ENCODE results near the gene HLA-DMA.

The HLA-DMA gene

DNA sequence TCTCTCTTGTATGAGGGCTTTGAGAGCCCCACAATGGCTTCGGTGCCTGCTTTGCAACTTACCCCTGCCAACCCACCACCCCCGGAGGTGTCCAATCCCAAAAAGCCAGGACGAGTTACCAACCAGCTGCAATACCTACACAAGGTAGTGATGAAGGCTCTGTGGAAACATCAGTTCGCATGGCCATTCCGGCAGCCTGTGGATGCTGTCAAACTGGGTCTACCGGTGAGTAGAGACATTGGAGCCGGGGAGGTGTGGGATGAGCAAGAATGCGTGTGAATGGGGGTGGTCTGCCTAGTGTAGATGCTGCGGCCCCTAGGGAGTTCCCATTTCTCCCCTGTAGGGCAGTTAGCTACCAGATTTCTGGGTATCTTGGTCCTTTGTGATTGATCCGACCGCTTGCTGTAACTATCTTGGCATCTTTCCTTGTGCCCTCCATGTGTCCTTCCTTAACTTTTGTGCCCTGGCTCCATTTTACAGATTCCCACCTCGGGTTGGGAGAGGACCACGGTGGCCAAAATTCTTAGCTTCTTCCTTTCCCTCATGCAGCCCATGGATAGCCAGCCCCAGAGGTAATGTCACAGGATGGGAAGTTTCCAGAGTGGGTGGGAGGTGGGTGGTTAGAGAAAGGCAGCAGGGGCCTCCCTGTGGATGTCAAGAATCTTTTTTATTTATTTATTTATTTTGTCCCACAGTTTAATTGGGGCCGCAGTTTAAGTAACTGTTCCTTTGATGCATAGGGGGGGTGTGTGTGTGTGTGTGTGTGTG is 21.8 kb upstream of the HLA-DMA start:
- no peak for DNase-seq (ENCODE audit: low read depth)

DNA sequence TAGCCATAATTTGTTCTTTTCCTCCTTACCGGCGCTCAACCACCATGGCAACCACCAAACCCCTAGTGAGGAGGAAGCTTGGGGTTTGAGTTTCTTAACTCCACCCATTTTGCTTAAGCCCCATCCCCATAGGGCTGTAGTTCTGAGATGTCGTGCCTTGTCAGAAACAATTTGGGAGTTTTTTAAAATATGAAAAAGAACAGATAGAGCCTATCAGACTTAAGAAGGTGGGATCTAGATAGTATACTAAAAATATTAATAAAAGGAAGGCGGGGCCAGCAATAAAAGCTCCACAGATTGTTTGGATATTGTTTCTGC is 21.1 kb upstream of the HLA-DMA start:
- peak; percentile 77 for DNase-seq (ENCODE audit: low read depth)

DNA sequence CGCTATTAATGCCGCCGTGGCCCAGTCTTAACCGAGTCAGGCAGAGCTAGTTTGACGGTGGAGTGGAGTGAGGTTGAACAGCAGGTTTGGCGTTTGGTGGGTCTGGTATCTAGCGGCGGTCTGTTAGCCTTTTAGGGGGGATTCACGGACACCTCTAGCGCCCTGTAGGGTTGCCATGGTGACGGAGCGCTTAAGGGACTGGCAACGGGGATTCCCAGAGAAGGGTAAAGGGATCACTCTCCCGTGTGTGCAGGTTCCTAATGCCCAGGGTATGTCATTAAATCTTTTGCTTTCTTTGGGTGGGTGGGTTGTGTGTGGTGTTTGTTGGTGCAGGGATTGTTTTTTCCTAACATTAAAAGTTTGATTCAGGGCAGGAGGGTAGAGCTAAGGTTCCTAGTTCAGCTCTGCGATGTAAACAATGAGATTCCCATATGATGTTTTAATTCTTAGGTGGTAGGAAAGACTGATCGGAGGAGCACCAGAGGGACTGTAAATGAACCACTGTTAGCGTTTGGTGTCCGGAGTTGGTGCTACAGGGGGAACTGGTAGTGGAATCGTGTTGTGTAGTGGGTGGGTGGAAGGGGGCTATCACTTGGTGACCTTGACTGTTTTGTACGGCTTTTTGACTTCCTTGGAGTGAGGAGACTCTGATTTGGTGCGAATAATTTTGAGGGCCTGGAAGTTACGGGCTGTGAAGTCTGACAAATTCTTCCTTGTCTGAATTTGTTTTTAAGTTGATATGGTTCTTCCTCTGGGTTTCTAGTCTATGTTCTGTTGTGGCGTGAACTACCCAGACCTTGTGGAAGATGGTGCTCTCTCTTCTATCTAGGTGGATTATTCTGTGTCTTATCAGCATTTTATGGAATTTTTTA is 20.5 kb upstream of the HLA-DMA start:
- DNase-seq (ENCODE audit: low read depth) = no peak

- DNase-seq (ENCODE audit: low read depth) = no peak
These were observed 19.7 kb upstream of the HLA-DMA start for GRCh38 chr6:32972353-32973143.

DNA sequence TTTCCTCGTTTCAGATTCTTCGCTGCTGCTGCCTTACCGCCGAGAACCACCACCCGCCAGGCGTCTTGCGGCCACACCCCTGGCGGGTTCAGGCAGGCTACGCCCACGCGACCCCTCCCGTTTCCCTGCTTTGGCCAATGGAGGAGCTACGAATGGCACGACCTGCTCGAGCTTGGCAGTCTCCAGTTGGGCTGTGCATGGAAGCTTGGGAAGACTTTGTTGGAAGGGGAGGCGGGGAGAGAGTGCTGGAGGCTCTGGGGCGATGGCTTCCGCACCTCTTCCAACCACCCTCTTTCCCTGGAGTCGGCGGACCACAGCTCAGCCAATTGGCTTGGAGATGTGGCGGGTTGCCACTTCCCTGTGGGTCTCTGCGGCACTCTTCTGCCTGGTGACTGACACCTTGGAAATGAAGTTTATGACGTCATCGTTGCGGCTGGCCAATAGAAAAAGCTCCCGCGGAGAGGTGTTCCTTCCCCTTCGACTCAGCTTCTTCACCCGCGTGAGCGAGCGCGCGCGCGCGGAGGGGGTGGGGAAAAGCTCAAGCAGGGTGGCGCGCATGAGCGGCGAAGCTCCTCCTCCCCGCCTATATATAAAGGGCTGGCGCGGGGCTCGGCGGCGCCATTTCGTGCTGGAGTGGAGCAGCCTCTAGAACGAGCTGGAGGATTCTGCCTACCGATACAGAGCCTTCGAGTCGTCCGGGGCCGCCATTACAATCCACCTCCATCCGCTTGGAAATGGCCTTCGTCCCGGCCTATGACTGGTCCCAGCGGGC is 18.9 kb upstream of the HLA-DMA start:
- peak; percentile 100 for DNase-seq (ENCODE audit: low read depth)

DNA sequence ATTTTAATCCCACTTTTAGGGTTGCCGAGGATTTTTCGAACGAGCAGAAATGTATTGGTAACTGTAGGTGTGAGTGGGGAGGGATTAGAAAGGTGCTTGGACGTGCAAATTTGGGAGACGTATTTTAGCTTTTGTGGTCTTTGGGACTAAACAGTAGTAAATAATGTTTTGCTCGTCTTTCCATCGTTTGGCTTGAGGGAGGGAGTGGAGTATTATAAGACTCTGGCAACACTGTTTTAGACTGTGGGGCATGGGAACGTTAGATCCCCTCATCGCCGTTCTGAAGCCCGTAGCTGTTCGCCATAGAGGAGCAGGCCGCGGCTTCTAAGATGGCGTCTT is 18.3 kb upstream of the HLA-DMA start:
- DNase-seq (ENCODE audit: low read depth) = no peak

GRCh38 chr6:32970413-32971241 is 17.7 kb upstream of the HLA-DMA start:
- peak; percentile 90 for DNase-seq (ENCODE audit: low read depth)

DNA sequence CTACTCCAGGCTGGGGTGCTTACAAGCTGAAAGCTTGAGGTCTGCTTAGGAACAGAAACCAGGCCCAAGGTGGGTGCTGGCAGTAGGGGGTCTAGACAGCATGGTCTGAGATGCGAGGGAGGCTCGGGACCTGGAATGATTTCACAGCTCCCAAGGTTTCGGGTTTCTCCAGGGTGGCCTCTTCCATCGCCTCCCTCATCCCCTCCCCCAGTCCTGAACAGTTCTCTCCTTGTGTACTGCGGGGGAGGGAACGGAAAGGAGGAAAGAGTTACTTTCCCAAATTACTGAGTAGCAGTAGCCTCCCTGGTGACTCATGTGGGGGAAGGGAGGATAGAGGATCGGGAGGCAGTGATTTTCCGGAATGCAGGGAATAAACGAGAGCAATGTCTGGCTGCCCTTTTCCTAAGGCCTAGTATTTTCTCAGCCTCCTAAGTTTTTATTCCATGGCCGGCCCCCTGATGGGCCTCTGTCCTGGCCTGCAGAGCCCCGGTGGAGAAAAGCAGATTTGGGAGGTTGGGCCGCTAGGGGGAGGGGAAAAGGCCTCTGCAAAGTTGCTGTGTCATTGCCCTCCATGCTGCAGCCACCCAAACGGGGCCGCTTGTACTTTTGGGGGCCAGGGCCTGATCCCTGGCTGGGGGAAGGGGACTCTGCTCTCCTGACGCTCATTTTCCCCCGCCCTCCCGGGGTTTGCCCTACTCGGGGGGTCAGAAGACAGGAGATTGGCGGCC is 17.0 kb upstream of the HLA-DMA start:
- DNase-seq (ENCODE audit: low read depth) = peak; percentile 96

GRCh38 chr6:32968867-32969684 is 16.2 kb upstream of the HLA-DMA start:
- DNase-seq (ENCODE audit: low read depth) = peak; percentile 92

DNA sequence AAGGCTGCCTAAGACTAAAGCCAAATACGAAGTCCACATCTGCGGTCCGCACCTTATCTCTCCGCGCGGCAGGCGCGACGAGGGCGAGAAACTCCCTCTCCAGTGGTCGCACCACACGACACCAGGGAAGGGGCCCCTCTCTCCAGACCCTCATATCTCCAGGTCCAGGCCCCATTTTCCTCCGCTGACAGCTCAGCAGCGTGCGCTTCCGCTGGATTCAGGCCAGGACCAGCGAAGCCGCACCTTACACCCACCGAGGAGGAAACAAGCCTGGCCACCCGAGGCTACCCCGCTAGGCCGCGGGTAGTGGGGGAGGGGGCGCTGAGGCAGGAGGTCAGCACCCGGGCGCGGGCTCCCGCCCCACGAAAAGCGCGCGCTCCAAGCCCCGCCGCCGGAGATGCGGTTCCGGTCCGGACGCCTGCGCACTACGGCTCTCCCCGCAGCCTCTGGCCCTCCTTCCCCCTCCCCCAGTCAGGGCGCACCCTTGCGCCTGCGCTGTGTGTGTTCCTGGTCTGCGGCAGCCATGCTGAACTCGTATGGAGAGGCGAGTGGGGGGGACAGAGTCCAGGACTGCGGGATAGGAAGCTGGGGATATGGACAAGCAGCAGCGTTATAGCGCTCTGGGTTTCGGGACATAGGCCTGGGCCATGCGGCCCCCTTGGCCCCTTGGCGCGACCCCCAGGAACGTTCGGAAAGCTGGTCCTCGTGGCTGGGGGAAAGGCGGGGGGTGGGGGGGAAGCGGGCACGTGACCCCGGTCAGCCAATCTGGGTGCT is 15.4 kb upstream of the HLA-DMA start, which contains the start of gene BRD2:
BRD2 (plus strand) TSS at position 502 of the 774 bp plus-strand sequence. CDS start 4,305 bp downstream, outside the sequence.
- DNase-seq (ENCODE audit: low read depth) = peak; percentile 93

DNA sequence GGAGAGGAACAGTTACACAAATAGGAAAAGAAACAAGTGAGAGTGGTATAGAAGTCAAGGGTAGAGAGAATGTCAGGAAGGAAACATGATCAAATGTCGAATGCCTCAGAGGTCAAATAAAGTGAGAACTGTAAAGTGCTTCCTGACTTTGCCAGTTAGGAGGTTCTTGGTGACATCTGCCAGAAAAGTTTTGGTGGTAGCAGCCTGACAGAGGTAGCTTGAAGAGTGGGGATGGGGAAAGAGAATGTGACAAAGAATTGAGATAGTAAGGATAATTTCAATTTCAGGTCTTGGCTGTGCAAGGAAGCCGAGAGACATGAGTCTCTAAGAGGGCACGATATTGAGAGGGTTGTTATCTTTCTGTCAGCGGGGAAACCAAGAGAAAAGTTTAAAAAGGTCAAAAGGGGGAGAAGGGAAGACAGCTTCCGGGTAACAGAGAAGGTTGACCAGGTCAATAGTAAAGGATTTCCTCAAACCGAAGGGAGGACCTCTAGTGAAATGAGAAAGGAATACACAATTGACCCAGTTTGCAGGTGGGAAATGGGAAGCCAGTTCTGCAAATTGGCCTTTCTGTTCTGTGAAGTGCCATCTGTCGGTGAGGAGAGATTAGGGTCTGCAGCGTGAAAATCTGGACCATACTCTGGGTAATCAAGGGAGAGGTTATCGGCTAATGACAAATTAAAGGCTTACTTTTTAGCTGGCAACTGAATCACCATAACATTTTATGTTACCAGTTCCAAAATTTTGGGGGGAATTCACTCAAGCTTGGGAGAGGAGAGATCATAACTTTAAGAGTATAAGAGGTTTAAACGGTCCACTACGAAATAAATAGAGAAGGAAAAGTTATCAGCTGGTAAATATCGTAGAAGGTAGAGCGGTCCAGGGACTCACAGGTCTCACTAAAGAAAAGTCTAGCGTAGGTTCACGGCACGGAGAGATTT is 14.5 kb upstream of the HLA-DMA start:
- DNase-seq (ENCODE audit: low read depth) = peak; percentile 48

GRCh38 chr6:32964776-32965175 is 11.9 kb upstream of the HLA-DMA start:
- DNase-seq (ENCODE audit: low read depth) = no peak

DNA sequence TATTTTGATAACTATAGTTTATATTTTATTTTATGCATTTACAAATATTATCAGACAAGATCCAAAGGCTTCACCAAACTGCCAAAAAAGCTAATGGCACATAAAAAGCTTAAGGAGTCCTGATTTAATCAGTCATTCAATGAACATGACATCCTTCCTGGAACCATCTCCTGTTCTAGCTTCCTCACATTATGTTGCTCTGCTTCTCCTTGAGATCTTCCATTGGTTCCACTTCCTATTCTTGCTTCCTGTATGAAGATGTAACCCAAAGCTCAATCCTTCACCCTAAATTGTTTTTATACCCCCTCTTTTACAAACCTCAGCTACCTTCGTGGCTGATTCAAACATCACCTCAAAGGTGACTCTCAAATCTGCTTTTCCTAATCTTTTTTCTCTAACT is 11.0 kb upstream of the HLA-DMA start:
- no peak for DNase-seq (ENCODE audit: low read depth)

DNA sequence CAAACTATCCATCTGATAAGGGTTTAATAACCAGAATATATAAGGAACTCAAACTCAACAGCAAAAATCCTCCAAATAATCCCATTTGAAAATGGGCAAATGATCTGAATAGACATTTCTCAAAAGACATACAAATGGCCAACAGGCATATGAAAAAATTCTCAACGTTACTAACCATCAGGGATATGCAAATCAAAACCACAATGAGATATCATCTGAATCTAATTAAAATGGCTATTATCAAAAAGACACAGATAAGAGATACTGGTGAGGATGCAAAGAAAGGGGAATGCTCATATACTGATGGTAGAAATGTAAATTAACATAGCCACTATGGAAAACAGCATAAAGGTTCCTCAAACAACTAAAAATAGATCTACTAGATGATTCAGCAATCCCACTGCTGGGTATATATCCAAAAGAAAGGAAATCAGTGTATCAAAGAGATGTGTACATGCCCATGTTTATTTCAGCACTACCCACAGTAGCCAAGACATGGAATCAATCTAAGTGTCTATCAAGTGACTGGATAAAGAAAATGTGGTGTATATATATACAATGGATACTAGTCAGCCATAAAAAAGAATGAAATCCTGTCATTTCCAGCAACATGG is 9.4 kb upstream of the HLA-DMA start:
- no peak for DNase-seq (ENCODE audit: low read depth)

DNA sequence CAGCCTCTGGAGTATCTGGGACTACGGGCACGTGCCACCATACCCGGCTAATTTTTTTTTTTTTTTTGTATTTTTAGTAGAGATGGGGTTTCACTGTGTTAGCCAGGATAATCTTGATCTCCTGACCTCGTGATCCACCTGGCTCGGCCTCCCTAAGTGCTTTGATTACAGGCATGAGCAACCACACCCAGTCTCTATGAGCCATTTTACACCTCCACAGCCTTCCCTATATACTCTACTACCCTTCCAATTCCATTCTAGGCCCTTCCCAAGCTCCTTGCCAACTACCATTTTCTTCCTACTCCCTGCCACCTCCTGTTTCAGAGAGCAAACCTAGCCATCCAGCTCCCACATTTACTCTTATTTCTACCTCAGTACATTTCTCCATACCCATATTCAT is 7.7 kb upstream of the HLA-DMA start:
- DNase-seq (ENCODE audit: low read depth) = no peak

DNA sequence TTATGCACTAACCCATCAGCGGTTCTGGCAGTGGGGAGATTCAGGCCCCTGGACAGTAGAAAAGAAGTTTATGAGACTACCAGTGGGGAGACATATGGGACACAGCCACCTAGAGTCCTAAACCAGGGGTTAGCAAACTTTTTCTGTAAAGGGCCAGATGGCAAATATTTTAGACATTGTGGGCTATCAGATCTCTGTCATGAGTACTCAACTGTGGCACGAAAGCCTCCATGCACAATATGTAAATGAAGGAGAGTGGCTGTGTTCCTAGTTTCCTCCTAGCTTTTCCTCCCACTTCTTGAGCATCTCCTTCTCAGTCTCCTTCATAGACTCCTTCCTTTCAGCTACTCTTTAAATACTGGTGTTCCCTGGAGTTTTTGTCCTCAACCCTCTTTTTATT is 3.3 kb upstream of the HLA-DMA start:
- DNase-seq (ENCODE audit: low read depth) = no peak

All from amniotic epithelial cell (primary cell).